ENCODE measurements around the gene THRB. TPM values are rescaled to one million over a fixed set of nuclear protein-coding genes. Genes with fewer than 3 reads are reported as not detected.

THRB gene
- total RNA-seq, 4 donors from 2014 or later: 19.8 to 25.8 (median 23.4) TPM

DNA sequence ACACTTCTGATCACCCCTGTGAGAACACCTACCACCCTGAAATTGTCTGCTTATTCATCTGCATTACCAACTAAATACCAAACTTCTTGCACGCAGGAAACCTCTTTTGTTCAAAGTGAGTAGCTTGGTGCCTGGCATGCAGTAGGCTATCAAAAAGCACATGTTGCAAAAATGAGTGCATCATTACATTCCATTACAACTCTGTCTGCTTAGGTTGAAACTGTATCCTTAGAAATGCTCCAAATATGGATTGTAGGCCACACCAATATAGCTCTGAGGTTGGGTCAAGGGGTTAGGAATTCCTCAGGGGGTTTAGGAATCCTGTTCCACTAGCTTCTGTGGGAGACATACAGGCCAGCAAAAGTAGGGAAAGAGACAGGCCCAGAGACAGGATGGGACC lies 107.2 kb downstream of the THRB start:
- TF ChIP-seq, protein P1, sequence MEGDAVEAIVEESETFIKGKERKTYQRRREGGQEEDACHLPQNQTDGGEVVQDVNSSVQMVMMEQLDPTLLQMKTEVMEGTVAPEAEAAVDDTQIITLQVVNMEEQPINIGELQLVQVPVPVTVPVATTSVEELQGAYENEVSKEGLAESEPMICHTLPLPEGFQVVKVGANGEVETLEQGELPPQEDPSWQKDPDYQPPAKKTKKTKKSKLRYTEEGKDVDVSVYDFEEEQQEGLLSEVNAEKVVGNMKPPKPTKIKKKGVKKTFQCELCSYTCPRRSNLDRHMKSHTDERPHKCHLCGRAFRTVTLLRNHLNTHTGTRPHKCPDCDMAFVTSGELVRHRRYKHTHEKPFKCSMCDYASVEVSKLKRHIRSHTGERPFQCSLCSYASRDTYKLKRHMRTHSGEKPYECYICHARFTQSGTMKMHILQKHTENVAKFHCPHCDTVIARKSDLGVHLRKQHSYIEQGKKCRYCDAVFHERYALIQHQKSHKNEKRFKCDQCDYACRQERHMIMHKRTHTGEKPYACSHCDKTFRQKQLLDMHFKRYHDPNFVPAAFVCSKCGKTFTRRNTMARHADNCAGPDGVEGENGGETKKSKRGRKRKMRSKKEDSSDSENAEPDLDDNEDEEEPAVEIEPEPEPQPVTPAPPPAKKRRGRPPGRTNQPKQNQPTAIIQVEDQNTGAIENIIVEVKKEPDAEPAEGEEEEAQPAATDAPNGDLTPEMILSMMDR (IDR thresholded peaks at IDR 0.05): no peak
- no peak for TF ChIP-seq POLR2A (IDR thresholded peaks at IDR 0.05)
- DNase-seq (ENCODE audit: low spot score in 2 of 2): no peak
- H3K4me3 ChIP-seq (ENCODE audit: low read depth, poor library complexity, severe bottlenecking): no peak overlapping the region
- intact Hi-C loops (cut with DNase I; ENCODE audit: low total_unique reads): no loop called here
- 78 to 81% methylated on average over 1 of the region's 1 CpG for WGBS, 2 donors

DNA sequence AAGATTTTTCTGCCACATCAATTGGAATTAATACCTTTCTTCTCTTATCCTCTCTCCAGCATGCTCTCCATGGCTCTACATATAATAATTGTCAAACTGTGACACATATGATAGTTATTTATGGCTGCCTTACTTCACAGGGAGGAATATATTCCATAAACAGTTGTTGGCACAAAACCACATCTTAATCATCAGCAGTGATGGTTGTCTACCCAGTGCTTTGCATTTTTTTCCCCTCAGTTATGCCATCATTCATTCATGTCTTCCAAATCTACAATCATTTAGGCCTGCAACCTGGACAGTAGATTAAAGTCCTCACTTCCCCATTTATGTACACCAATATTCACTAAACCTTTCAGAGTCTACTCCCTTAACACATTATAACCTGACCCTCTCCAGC lies 107.7 kb downstream of the THRB start:
- no peak overlapping the region for H3K4me3 ChIP-seq (ENCODE audit: low read depth, poor library complexity, severe bottlenecking)
- no peak for DNase-seq (ENCODE audit: low spot score in 2 of 2)
- TF ChIP-seq, protein P1 (IDR thresholded peaks at IDR 0.05): no peak
- TF ChIP-seq POLR2A (IDR thresholded peaks at IDR 0.05): no peak
- intact Hi-C loops (cut with DNase I; ENCODE audit: low total_unique reads): no loop called here

DNA sequence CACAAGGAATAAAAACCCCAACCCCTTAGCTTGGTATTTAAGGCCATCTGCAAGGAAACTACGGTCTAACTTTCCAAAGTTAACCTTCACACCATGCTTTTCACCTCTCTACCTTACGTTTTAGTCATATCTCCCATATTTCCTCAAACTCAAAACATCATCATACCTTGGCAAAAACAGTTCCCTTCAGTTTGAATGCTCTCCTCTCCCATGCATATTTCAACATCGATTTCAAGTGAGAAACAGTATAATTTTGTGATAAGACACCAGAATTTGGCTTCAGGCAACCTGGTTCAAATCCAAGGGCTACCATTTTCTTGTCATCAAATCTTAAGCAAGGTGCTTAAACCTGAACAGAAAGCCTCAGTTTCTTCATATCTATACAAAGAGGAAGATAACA lies 108.2 kb downstream of the THRB start:
- TF ChIP-seq, protein P1 (IDR thresholded peaks at IDR 0.05): no peak
- no peak for TF ChIP-seq POLR2A (IDR thresholded peaks at IDR 0.05)
- 78 to 79% methylated on average over 3 of the region's 3 CpGs for WGBS, 2 donors
- no peak overlapping the region for H3K4me3 ChIP-seq (ENCODE audit: low read depth, poor library complexity, severe bottlenecking)
- DNase-seq (ENCODE audit: low spot score in 2 of 2): no peak
- intact Hi-C loops (cut with DNase I; ENCODE audit: low total_unique reads): no loop called here

DNA sequence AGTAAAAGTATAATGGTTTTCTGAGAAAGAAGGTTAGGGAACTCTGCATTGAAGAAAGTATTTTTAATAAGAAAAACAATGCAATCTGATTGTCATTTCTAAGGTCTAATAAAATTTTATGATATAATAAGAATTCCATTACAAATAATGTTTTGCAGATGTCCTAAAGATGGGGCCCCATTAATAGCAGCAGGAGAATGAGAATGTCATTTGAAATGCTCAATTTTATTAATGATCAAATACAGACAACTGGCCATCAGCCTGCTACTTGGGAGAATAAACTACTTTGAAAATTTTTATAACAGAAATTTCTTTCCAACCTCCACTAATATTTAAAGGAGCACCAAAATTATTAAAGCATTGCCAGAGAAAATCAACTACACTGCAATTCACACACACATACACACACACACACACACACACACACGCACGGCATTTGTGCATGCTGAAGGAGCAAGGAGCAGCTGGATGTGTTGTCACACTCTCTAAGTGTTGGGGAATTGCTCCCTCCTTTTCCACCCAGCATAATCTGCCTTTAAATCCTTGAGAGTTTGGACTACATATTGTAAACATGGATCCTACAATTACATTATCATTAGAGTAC lies 109.5 kb downstream of the THRB start:
- intact Hi-C loops (cut with DNase I; ENCODE audit: low total_unique reads): no loop called here
- H3K4me3 ChIP-seq (ENCODE audit: low read depth, poor library complexity, severe bottlenecking): no peak overlapping the region
- DNase-seq (ENCODE audit: low spot score in 2 of 2): no peak
- TF ChIP-seq, protein P1 (IDR thresholded peaks at IDR 0.05): no peak
- no peak for TF ChIP-seq POLR2A (IDR thresholded peaks at IDR 0.05)
- 77 to 82% methylated on average over 2 of the region's 2 CpGs for WGBS, 2 donors

DNA sequence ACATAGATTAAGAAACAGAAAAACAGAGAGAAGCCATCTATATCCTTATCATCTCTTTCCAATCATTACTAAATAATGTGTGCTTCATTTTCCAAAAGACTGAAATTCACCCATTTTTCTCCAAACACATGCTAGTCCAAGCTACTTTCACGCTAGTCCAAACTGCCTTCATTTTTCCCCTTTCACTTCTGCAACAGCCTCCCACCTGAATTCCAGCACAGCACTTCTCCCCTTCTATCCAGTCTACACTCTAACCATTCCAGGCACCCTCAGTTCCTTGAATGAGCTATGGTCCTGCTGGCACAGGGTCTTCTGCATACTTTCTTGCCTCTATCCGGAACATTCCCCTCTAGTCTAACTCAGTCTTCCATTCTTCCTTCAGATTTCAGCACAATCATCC lies 112.0 kb downstream of the THRB start:
- TF ChIP-seq, protein P1 (IDR thresholded peaks at IDR 0.05): no peak
- no peak for TF ChIP-seq POLR2A (IDR thresholded peaks at IDR 0.05)
- 96 to 98% methylated on average over 2 of the region's 2 CpGs for WGBS, 2 donors
- H3K4me3 ChIP-seq (ENCODE audit: low read depth, poor library complexity, severe bottlenecking): no peak overlapping the region
- DNase-seq (ENCODE audit: low spot score in 2 of 2): no peak
- intact Hi-C loops (cut with DNase I; ENCODE audit: low total_unique reads): no loop called here

DNA sequence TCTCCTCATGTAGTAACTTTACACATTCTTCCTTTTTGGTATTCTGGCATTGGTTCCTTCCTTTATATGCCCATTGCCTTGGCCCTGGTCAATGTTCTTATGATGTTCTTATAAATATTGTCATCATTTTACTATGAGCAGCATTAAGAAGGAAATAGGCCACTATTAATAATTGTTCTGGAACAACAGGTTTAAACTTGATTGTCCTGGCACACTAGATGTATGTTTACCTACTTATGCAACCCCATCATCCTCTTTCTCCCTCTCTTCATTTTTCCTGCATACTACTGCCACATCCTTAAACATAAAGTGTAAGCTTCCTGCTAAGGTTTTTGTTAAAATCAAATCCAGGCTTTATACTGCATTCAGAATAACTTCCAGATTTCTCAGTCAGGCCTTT lies 114.7 kb downstream of the THRB start:
- no peak for DNase-seq (ENCODE audit: low spot score in 2 of 2)
- TF ChIP-seq POLR2A (IDR thresholded peaks at IDR 0.05): no peak
- TF ChIP-seq, protein P1 (IDR thresholded peaks at IDR 0.05): no peak
- no peak overlapping the region for H3K4me3 ChIP-seq (ENCODE audit: low read depth, poor library complexity, severe bottlenecking)
- intact Hi-C loops (cut with DNase I; ENCODE audit: low total_unique reads): no loop called here
